ENCODE measurements around the gene VMP1.
"Not testable (repeated sequence)": the region's sequence is repeated elsewhere in the genome, so short reads cannot be mapped to it uniquely, and the experiment has no call there.

VMP1 gene

DNA sequence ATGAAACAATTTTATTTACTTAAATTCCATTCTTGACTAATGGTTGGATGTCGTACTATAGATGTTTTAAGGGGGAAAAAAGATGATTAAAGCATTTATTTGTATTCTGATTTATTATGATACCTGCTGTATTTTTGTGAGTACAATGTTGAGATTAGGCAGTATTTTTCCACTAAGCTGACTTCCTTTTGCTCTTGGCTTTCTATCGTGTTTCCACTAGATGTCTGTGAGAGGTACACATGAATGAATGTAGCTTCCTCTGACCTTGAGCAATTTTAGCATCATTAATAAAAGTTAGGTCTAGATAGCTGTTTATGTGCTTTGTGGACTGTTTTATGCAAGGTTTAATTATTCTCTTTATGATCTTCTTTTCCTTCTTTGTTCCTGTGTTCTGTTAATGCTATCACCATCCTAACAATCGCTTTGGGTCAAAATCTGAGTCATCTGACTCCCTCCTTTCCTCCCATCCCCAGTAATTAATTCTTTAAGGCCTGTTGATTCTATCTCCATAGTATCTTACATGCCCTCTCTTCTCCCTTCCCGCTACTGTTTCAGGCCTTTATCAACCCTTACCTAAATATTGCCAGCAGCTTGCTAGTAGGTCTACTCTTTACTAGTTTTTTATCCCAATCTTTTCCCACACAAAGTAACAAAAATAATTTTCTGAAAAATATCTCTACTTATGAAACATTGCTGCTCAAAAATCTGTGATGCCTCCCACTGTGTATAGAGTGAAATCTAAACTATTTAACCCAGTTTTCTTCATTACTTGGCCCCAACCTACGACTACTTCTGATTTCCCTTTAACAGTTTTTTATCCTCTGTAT, 76.0 kb downstream of the VMP1 start:
- TF ChIP-seq Cebpa-rat (IDR thresholded peaks at IDR 0.05) = no peak
- H3K9me3 ChIP-seq (replicated peaks in 1 of 11) = peaks cover 0 to 3% (median 0%) of the 10 kb centered on the region in 11 experiments; a peak in 2 of 22 replicates
- H3K27ac ChIP-seq = peak overlapping the region; percentile 69 to 99 (median 97)
- peaks cover 20 to 47% (median 31%) of the 10 kb centered on the region in 11 experiments; a peak in 21 of 22 replicates for H3K36me3 ChIP-seq
- H3K4me3 ChIP-seq = no peak overlapping the region; a peak in 1 of 20 replicates
- no peaks in the 10 kb centered on the region for H3K27me3 ChIP-seq
- H3K9ac ChIP-seq = peak overlapping the region in 9 of 11 experiments; percentile 4 to 91 (median 45); a peak in 14 of 22 replicates
- H4K20me1 ChIP-seq = no peaks in the 10 kb centered on the region
- peak overlapping the region; percentile 8 to 83 (median 64) for H3K4me2 ChIP-seq
- peaks cover 46 to 92% (median 55%) of the 10 kb centered on the region in 10 experiments for H3K4me1 ChIP-seq

DNA sequence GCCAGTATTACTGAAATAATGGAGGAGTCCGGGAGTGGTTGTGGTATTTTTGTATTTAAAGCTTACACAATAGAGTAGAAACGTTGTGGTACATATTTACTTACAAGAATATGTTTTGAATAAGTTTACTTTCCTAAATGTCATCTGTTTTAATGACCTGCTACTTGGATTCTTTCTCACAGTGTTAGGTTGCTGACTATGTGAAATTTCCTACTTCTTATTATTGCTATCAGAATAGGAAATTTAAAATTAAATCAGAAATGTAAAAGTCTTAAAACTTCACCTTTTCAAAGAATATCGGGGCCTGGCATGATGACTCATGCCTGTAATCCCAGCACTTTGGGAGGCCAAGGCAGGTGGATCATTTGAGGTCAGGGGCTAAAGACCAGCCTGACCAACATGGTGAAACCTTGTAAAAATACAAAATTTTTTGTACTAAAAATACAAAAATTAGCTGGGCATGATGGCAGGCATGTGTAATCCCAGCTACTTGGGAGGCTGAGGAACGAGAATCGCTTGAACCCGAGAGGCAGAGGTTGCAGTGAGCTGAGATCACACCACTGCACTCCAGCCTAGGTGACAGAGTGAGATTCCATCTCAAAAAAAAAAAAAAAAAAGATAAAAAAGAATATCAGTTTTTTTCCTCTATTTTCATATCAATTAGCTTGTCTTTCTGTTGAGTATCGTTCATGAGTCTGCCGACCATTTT, 77.8 kb downstream of the VMP1 start:
- peaks cover 54 to 92% (median 65%) of the 10 kb centered on the region in 10 experiments for H3K4me1 ChIP-seq
- peaks cover 0 to 3% (median 0%) of the 10 kb centered on the region in 11 experiments; a peak in 2 of 22 replicates for H3K9me3 ChIP-seq (replicated peaks in 1 of 11)
- no peaks in the 10 kb centered on the region for H4K20me1 ChIP-seq
- peak overlapping the region in 10 of 11 experiments; percentile 26 to 93 (median 82); a peak in 18 of 22 replicates for H3K9ac ChIP-seq
- H3K4me2 ChIP-seq = peak overlapping the region; percentile 43 to 83 (median 71)
- H3K36me3 ChIP-seq = peaks cover 11 to 36% (median 28%) of the 10 kb centered on the region in 11 experiments; a peak in 20 of 22 replicates
- H3K27me3 ChIP-seq = no peaks in the 10 kb centered on the region
- H3K4me3 ChIP-seq = no peak overlapping the region
- TF ChIP-seq Cebpa-rat (IDR thresholded peaks at IDR 0.05) = no peak
- H3K27ac ChIP-seq = peak overlapping the region; percentile 91 to 99 (median 97)

GRCh38 chr17:59786213-59786535, 78.7 kb downstream of the VMP1 start:
- peaks cover 0 to 3% (median 0%) of the 10 kb centered on the region in 11 experiments; a peak in 2 of 22 replicates for H3K9me3 ChIP-seq (replicated peaks in 1 of 11)
- peak overlapping the region; percentile 91 to 99 (median 97) for H3K27ac ChIP-seq
- no peak for TF ChIP-seq Cebpa-rat (IDR thresholded peaks at IDR 0.05)
- peaks cover 4 to 28% (median 22%) of the 10 kb centered on the region in 11 experiments; a peak in 19 of 22 replicates for H3K36me3 ChIP-seq
- peak overlapping the region in 4 of 10 experiments; percentile 2 to 35 (median 26); a peak in 6 of 20 replicates for H3K4me3 ChIP-seq
- H4K20me1 ChIP-seq = no peaks in the 10 kb centered on the region
- peak overlapping the region; percentile 64 to 83 (median 74); a peak in 21 of 22 replicates for H3K4me2 ChIP-seq
- H3K9ac ChIP-seq = peak overlapping the region; percentile 77 to 93 (median 83)
- no peaks in the 10 kb centered on the region for H3K27me3 ChIP-seq
- H3K4me1 ChIP-seq = peaks cover 54 to 94% (median 72%) of the 10 kb centered on the region in 10 experiments

- Histone ChIP-seq H3K27ac (peak overlapping the region; percentile 91 to 99 (median 97)), H3K9me3 (replicated peaks in 1 of 11) (peaks cover 0 to 3% (median 0%) of the 10 kb centered on the region in 11 experiments; a peak in 2 of 22 replicates), H3K9ac (peak overlapping the region; percentile 77 to 93 (median 85)), H3K4me2 (peak overlapping the region; percentile 64 to 92 (median 80)), H3K4me1 (peaks cover 54 to 94% (median 77%) of the 10 kb centered on the region in 10 experiments), H3K4me3 (peak overlapping the region in 2 of 10 experiments; percentile 9 to 10; a peak in 5 of 20 replicates), H3K27me3 (no peaks in the 10 kb centered on the region), H3K36me3 (peaks cover 2 to 23% (median 20%) of the 10 kb centered on the region in 11 experiments; a peak in 19 of 22 replicates), H4K20me1 (no peaks in the 10 kb centered on the region)
- TF ChIP-seq Cebpa-rat (IDR thresholded peaks at IDR 0.05) = peak; percentile 87 to 99 (median 98)
These were observed 79.3 kb downstream of the VMP1 start for GRCh38 chr17:59786536-59787319.

DNA sequence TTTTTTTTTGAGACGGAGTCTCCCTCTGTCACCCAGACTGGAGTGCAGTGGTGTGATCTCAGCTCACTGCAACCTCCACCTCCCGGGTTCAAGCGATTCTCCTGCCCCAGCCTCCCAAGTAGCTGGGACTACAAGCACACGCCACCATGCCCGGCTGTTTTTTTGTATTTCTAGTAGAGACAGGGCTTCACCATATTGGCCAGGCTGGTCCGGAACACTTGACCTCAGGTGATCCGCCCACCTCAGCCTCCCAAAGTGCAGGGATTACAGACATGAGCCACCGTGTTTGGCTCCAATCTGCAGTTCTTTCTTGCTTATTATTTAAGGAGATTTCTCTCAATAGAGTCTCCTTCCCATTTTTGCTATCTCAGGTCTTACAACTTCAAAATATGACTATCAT, 82.4 kb downstream of the VMP1 start:
- Histone ChIP-seq H3K4me2 (peak overlapping the region in 5 of 11 experiments; percentile 37 to 92 (median 84); a peak in 10 of 22 replicates), H3K27ac (peak overlapping the region; percentile 55 to 99 (median 94); a peak in 20 of 22 replicates), H3K9ac (peak overlapping the region in 4 of 11 experiments; percentile 75 to 93 (median 91); a peak in 9 of 22 replicates), H3K36me3 (peaks cover 0 to 38% (median 28%) of the 10 kb centered on the region in 11 experiments; a peak in 19 of 22 replicates), H3K4me1 (peaks cover 34 to 95% (median 76%) of the 10 kb centered on the region in 10 experiments), H3K4me3 (0 out of 20 replicates have a peak overlapping the region, but pooled peaks of 1 of the 10 experiments have one; percentile 5)
- H3K27me3 ChIP-seq; H4K20me1 ChIP-seq; H3K9me3 ChIP-seq (replicated peaks in 1 of 11): not testable (repeated sequence)

DNA sequence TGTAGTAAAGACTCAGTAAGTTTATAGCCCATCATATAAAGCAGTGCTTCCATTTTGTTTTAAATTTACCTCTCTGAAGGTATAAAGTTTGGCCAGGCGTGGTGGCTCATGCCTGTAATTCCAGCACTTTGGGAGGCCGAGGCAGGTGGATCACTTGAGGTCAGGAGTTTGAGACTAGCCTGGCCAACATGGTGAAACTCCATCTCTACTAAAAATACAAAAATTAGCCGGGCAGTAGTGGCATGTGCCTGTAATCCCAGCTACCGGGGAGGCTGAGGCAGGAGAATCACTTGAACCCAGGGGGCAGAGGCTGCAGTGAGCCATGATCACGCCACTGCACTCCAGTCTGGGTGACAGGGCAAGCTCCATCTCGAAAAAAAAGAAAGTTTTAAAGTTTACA, 83.0 kb downstream of the VMP1 start:
- H3K27ac ChIP-seq = peak overlapping the region; percentile 46 to 99 (median 93); a peak in 19 of 22 replicates
- H3K4me1 ChIP-seq = peaks cover 28 to 95% (median 70%) of the 10 kb centered on the region in 10 experiments
- H3K9me3 ChIP-seq (replicated peaks in 1 of 11); H3K4me3 ChIP-seq; H4K20me1 ChIP-seq; H3K27me3 ChIP-seq: not testable (repeated sequence)
- H3K36me3 ChIP-seq = peaks cover 0 to 44% (median 34%) of the 10 kb centered on the region in 11 experiments; a peak in 19 of 22 replicates
- H3K9ac ChIP-seq = peak overlapping the region in 6 of 11 experiments; percentile 8 to 93 (median 83); a peak in 9 of 22 replicates
- peak overlapping the region in 5 of 11 experiments; percentile 39 to 92 (median 84); a peak in 9 of 22 replicates for H3K4me2 ChIP-seq

GRCh38 chr17:59790910-59791309, 83.5 kb downstream of the VMP1 start:
- no peaks in the 10 kb centered on the region for H3K9me3 ChIP-seq (replicated peaks in 1 of 11)
- no peaks in the 10 kb centered on the region for H3K27me3 ChIP-seq
- H3K4me1 ChIP-seq = peaks cover 26 to 95% (median 69%) of the 10 kb centered on the region in 10 experiments
- H3K9ac ChIP-seq = peak overlapping the region in 6 of 11 experiments; percentile 8 to 93 (median 83); a peak in 9 of 22 replicates
- H3K4me2 ChIP-seq = peak overlapping the region in 5 of 11 experiments; percentile 36 to 92 (median 84); a peak in 9 of 22 replicates
- H3K36me3 ChIP-seq = peaks cover 0 to 45% (median 36%) of the 10 kb centered on the region in 11 experiments; a peak in 19 of 22 replicates
- H3K27ac ChIP-seq = peak overlapping the region; percentile 46 to 99 (median 93); a peak in 19 of 22 replicates
- H3K4me3 ChIP-seq = no peak overlapping the region
- TF ChIP-seq Cebpa-rat (IDR thresholded peaks at IDR 0.05) = peak in 4 of 11 experiments; percentile 43 to 87 (median 72); a peak in 4 of 22 replicates
- H4K20me1 ChIP-seq = no peaks in the 10 kb centered on the region

All from BLaER1 treated with 17β-estradiol and CSF1 and Interleukin-3, amounts not matched to agents 10 nM and 100 nM (cell line).